Measurements from ENCODE around the gene DSE.
"Not testable (repeated sequence)": the region's sequence is repeated elsewhere in the genome, so short reads cannot be mapped to it uniquely, and the experiment has no call there.

Gene DSE

GRCh38 chr6:116334638-116335409 is 35.9 kb upstream of the DSE start:
- not testable (repeated sequence) for H3K9ac ChIP-seq (ENCODE audit: low read length); DNase-seq (ENCODE audit: low read depth); H3K9me3 ChIP-seq (ENCODE audit: control insufficient read depth, low read length); H3K27me3 ChIP-seq (replicated peaks; ENCODE audit: control insufficient read depth, insufficient read depth, low read length); H3K36me3 ChIP-seq (ENCODE audit: control insufficient read depth, insufficient read depth, low read length, severe bottlenecking); H3K4me3 ChIP-seq (ENCODE audit: low read length)
- H3K4me1 ChIP-seq (ENCODE audit: control insufficient read depth, insufficient read depth, low read length), result peaks cover 15% of the 10 kb centered on the region

DNA sequence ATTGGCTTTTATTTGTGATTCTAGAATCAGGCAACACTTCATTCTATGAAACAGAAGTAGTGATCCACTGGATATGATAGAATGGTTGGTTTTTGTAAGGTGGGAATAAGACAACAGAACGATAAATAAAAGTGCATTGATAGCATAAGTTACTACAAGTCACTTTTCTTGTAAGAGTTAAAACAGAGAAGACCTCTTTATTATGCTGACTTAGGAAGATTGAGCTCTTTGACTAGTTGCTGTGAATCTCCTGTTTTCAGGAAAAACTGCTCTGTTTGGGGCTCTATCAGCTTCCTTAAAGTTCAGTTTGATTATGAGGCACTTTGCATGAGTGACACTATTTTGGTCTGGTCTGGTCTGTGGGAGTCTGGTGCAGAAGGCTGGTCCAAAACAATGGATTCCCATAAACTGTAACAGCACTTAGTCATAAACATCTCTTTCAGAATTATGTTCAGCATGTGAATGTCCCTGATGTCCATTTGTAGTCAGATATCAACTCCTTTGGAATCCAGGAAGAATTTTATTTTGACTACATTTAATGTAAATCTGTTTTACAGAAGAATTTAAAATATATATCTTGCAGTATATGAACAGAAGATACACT is 35.0 kb upstream of the DSE start:
- peaks cover 8% of the 10 kb centered on the region for H3K4me1 ChIP-seq (ENCODE audit: control insufficient read depth, insufficient read depth, low read length)
- no peaks in the 10 kb centered on the region for H3K9me3 ChIP-seq (ENCODE audit: control insufficient read depth, low read length)
- H3K4me3 ChIP-seq (ENCODE audit: low read length), result no peak overlapping the region
- H3K36me3 ChIP-seq (ENCODE audit: control insufficient read depth, insufficient read depth, low read length, severe bottlenecking), result no peaks in the 10 kb centered on the region
- no peaks in the 10 kb centered on the region for H3K27me3 ChIP-seq (replicated peaks; ENCODE audit: control insufficient read depth, insufficient read depth, low read length)
- H3K9ac ChIP-seq (ENCODE audit: low read length), result no peak overlapping the region
- DNase-seq (ENCODE audit: low read depth), result no peak

DNA sequence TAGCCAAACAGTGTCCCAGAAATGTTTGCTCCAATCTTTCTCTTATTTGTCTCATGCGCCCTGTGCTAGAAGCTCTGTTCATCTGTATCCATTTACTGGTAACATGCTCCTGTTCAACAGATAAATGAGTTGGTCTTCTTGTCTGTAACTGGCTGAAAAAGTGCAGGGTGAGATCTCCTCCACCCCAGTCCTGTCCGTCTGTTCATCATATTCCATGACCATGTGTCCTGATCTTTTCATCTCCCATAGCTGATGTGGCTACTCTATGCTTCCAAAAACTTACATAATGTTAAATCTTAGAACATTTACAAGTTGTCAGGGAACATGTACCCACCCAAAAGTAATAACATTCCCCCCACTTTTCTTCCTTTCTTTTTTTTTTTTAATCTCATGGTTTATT is 31.8 kb upstream of the DSE start:
- Histone ChIP-seq H3K4me3 (ENCODE audit: low read length) (no peak overlapping the region), H3K9ac (ENCODE audit: low read length) (no peak overlapping the region), H3K4me1 (ENCODE audit: control insufficient read depth, insufficient read depth, low read length) (peaks cover 3% of the 10 kb centered on the region), H3K27me3 (replicated peaks; ENCODE audit: control insufficient read depth, insufficient read depth, low read length) (no peaks in the 10 kb centered on the region), H3K9me3 (ENCODE audit: control insufficient read depth, low read length) (no peaks in the 10 kb centered on the region), H3K36me3 (ENCODE audit: control insufficient read depth, insufficient read depth, low read length, severe bottlenecking) (no peaks in the 10 kb centered on the region)
- no peak for DNase-seq (ENCODE audit: low read depth)

DNA sequence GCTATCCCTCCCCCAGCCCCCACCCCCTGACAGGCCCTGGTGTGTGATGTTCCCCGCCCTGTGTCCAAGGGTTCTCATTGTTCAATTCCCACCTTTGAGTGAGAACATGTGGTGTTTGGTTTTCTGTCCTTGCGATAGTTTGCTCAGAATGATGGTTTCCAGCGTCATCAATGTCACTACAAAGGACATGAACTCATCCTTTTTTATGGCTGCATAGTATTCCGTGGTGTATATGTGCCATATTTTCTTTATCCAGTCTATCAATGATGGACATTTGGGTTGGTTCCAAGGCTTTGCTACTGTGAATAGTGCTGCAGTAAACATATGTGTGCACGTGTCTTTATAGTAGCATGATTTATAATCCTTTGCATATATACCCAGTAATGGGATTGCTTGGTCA is 30.1 kb upstream of the DSE start:
- not testable (repeated sequence) for H3K4me1 ChIP-seq (ENCODE audit: control insufficient read depth, insufficient read depth, low read length); H3K9me3 ChIP-seq (ENCODE audit: control insufficient read depth, low read length); H3K4me3 ChIP-seq (ENCODE audit: low read length); DNase-seq (ENCODE audit: low read depth); H3K27me3 ChIP-seq (replicated peaks; ENCODE audit: control insufficient read depth, insufficient read depth, low read length); H3K9ac ChIP-seq (ENCODE audit: low read length); H3K36me3 ChIP-seq (ENCODE audit: control insufficient read depth, insufficient read depth, low read length, severe bottlenecking)

DNA sequence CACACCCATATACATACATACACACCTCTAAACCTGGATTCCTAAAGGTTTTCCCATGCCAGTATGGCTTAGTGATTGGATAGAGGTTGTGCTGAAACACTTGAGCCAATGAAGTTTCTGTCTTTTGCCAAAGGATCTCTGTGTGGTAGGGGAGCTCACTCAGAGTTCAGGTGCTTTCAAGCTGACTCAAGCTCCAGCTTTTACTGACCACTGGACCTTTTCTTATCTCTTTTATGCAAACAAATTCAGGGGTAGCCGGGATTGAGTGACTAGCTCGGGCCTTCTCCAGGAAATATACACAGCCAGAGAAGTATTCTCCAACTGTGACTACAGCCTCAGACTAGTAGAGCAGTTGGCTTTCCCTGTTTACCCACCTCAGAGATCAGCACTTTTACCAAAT is 21.5 kb upstream of the DSE start:
- no peaks in the 10 kb centered on the region for H3K27me3 ChIP-seq (replicated peaks; ENCODE audit: control insufficient read depth, insufficient read depth, low read length)
- no peak overlapping the region for H3K4me3 ChIP-seq (ENCODE audit: low read length)
- no peaks in the 10 kb centered on the region for H3K9me3 ChIP-seq (ENCODE audit: control insufficient read depth, low read length)
- no peaks in the 10 kb centered on the region for H3K36me3 ChIP-seq (ENCODE audit: control insufficient read depth, insufficient read depth, low read length, severe bottlenecking)
- peaks cover 39% of the 10 kb centered on the region for H3K4me1 ChIP-seq (ENCODE audit: control insufficient read depth, insufficient read depth, low read length)
- no peak overlapping the region for H3K9ac ChIP-seq (ENCODE audit: low read length)
- DNase-seq (ENCODE audit: low read depth), result no peak

DNA sequence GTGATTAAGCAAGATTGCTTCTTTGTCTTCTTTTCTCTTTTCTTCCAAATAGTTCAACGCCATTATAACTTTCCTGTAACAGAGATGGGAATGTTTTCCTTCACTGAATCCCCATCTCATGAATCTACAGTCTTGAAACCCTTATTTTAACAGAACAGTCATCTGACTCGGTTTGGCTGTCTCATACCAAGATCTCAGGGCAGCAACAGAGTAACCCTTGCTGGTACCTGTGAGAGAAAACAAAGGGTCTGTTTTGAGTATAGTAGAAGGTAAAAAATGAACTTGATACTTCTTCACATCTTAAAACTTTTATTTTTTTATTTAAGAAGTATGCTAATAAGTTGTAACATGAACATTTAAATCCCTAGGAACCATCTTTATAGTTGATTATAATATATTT is 19.6 kb upstream of the DSE start:
- Histone ChIP-seq H3K9ac (ENCODE audit: low read length) (peak overlapping the region; percentile 29), H3K4me1 (ENCODE audit: control insufficient read depth, insufficient read depth, low read length) (peaks cover 41% of the 10 kb centered on the region), H3K4me3 (ENCODE audit: low read length) (no peak overlapping the region), H3K27me3 (replicated peaks; ENCODE audit: control insufficient read depth, insufficient read depth, low read length) (no peaks in the 10 kb centered on the region), H3K9me3 (ENCODE audit: control insufficient read depth, low read length) (no peaks in the 10 kb centered on the region), H3K36me3 (ENCODE audit: control insufficient read depth, insufficient read depth, low read length, severe bottlenecking) (no peaks in the 10 kb centered on the region)
- no peak for DNase-seq (ENCODE audit: low read depth)

DNA sequence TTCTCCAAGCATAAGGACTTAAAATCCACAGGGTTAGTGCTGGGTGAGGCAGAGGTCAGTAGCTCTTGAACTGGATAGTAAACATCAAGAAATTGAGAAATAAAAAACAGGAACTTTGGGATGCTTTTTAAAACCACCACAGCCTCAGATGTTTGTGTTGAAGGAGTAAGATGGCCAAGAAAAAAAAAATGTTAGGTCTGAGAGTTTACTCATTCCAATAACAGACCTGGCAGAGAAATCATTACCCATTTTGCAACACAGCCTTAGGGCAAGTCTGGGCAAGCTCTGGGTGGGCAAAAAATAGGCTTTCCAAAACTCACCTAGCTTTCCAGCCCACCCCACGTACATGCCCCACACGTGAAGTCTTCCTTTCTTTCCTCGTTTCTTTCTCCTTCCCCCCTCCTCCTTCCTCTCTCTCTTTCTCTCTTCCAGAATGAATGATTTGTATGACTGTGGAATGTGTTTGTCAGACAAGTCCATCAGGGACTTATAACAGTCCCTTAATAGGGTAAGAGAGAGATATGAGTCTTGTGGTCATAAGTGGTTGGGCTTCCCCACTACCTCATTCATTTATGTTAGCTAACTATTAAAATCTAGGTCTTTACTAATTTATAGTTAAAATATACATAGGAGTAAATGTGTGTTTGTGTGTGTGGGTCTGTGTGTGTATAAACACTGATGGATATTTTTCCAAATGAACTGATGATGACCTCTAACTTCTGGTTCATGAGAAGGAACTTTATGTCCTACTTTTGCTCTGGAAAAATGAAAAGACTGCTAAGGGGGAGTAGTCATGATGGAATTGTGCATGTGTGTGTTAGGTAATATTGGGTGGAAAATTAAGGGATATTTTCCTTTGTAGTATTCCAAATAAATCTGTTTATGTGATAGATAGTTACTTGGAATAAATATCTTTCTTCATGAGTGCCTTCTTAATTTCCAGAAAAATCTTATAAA is 18.0 kb upstream of the DSE start:
- peak; percentile 72 for DNase-seq (ENCODE audit: low read depth)
- H3K9me3 ChIP-seq (ENCODE audit: control insufficient read depth, low read length), result no peaks in the 10 kb centered on the region
- H3K4me1 ChIP-seq (ENCODE audit: control insufficient read depth, insufficient read depth, low read length), result peaks cover 41% of the 10 kb centered on the region
- H3K9ac ChIP-seq (ENCODE audit: low read length), result peak overlapping the region; percentile 78
- H3K36me3 ChIP-seq (ENCODE audit: control insufficient read depth, insufficient read depth, low read length, severe bottlenecking), result no peaks in the 10 kb centered on the region
- H3K27me3 ChIP-seq (replicated peaks; ENCODE audit: control insufficient read depth, insufficient read depth, low read length), result no peaks in the 10 kb centered on the region
- peak overlapping the region; percentile 54 for H3K4me3 ChIP-seq (ENCODE audit: low read length)

GRCh38 chr6:116354236-116354635 is 16.5 kb upstream of the DSE start:
- H3K9me3 ChIP-seq (ENCODE audit: control insufficient read depth, low read length), result no peaks in the 10 kb centered on the region
- DNase-seq (ENCODE audit: low read depth), result no peak
- no peak overlapping the region for H3K9ac ChIP-seq (ENCODE audit: low read length)
- no peaks in the 10 kb centered on the region for H3K27me3 ChIP-seq (replicated peaks; ENCODE audit: control insufficient read depth, insufficient read depth, low read length)
- H3K4me3 ChIP-seq (ENCODE audit: low read length), result no peak overlapping the region
- H3K4me1 ChIP-seq (ENCODE audit: control insufficient read depth, insufficient read depth, low read length), result peaks cover 41% of the 10 kb centered on the region
- no peaks in the 10 kb centered on the region for H3K36me3 ChIP-seq (ENCODE audit: control insufficient read depth, insufficient read depth, low read length, severe bottlenecking)

DNA sequence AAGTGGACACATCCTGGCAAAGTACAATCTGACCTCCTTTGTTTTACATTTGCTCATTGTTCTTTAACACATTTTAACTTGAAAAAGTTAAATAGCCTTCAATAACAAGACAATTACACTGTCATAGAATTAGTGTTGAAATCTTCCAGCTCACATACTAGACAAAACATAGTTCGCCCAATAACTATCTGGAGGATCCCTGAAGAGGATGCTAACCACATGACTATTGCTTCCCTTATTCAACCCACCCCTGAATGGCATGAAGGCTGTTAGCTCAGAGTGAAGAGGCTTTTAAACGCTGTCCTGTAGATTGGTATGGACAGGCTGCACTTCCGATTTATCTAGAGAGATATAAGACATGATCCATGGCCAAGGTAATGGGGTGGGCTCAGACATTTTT is 15.0 kb upstream of the DSE start:
- no peak for DNase-seq (ENCODE audit: low read depth)
- no peaks in the 10 kb centered on the region for H3K27me3 ChIP-seq (replicated peaks; ENCODE audit: control insufficient read depth, insufficient read depth, low read length)
- no peaks in the 10 kb centered on the region for H3K9me3 ChIP-seq (ENCODE audit: control insufficient read depth, low read length)
- H3K36me3 ChIP-seq (ENCODE audit: control insufficient read depth, insufficient read depth, low read length, severe bottlenecking), result no peaks in the 10 kb centered on the region
- no peak overlapping the region for H3K9ac ChIP-seq (ENCODE audit: low read length)
- peaks cover 35% of the 10 kb centered on the region for H3K4me1 ChIP-seq (ENCODE audit: control insufficient read depth, insufficient read depth, low read length)
- H3K4me3 ChIP-seq (ENCODE audit: low read length), result no peak overlapping the region

DNA sequence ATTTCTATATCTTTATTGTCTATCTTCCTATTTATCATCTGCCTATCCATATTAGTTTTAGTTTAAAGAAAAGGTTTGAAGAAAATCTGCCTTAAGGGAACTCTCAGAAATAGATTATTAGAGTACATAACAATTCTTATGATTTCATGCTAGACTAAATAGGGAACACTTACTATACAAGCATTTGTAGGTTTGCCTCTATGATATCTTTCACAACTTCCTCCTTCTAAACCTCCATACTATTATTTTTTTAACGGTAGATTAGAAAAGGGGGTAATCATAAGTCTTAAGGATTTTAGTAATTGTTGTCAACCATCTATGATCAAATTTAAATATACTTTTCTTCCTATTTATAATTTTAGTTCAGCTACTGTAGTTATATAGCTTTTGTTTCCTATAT is 11.6 kb upstream of the DSE start:
- H3K4me1 ChIP-seq (ENCODE audit: control insufficient read depth, insufficient read depth, low read length), result peaks cover 14% of the 10 kb centered on the region
- H3K4me3 ChIP-seq (ENCODE audit: low read length), result no peak overlapping the region

DNA sequence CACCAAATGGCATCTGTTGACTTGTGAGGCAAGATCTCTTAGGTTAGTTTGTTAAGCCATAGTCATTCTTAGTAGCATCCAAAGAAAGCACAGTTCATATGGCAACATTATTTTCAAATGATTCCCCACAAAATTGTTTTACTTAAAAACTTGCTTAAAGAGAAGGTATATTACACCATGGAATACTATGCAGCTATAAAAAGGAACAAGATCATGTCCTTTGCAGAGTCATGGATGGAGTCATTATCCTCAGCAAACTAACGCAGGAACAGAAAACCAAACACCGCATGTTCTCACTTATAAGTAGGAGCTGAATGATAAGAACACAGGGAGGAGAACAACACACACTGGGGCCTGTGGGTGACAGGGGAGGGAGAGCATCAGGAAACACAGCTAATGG is 10.9 kb upstream of the DSE start:
- H3K27me3 ChIP-seq (replicated peaks; ENCODE audit: control insufficient read depth, insufficient read depth, low read length), result no peaks in the 10 kb centered on the region
- DNase-seq (ENCODE audit: low read depth), result no peak
- H3K9me3 ChIP-seq (ENCODE audit: control insufficient read depth, low read length), result no peaks in the 10 kb centered on the region
- H3K4me1 ChIP-seq (ENCODE audit: control insufficient read depth, insufficient read depth, low read length), result peaks cover 16% of the 10 kb centered on the region
- H3K9ac ChIP-seq (ENCODE audit: low read length), result no peak overlapping the region
- H3K36me3 ChIP-seq (ENCODE audit: control insufficient read depth, insufficient read depth, low read length, severe bottlenecking), result no peaks in the 10 kb centered on the region
- H3K4me3 ChIP-seq (ENCODE audit: low read length), result no peak overlapping the region

More for the DNA sequence above, 11.6 kb upstream of the DSE start:
- no peaks in the 10 kb centered on the region for H3K27me3 ChIP-seq (replicated peaks; ENCODE audit: control insufficient read depth, insufficient read depth, low read length)
- H3K9ac ChIP-seq (ENCODE audit: low read length), result no peak overlapping the region
- DNase-seq (ENCODE audit: low read depth), result no peak
- H3K9me3 ChIP-seq (ENCODE audit: control insufficient read depth, low read length), result no peaks in the 10 kb centered on the region
- no peaks in the 10 kb centered on the region for H3K36me3 ChIP-seq (ENCODE audit: control insufficient read depth, insufficient read depth, low read length, severe bottlenecking)
